CD4-positive, alpha-beta T cell treated with Interleukin-21 for 1 hour (primary cell): ENCODE measurements around the gene SERPINB6.
A peak's percentile ranks its signal among the peaks of the same experiment; 100 is the strongest.
"Not testable (repeated sequence)": the region's sequence is repeated elsewhere in the genome, so short reads cannot be mapped to it uniquely, and the experiment has no call there.

Experiments used
- DNase-seq: peaks from one replicate; pipeline ENCODE4 v3.0.0-alpha.2; 2020

SERPINB6 gene

DNA sequence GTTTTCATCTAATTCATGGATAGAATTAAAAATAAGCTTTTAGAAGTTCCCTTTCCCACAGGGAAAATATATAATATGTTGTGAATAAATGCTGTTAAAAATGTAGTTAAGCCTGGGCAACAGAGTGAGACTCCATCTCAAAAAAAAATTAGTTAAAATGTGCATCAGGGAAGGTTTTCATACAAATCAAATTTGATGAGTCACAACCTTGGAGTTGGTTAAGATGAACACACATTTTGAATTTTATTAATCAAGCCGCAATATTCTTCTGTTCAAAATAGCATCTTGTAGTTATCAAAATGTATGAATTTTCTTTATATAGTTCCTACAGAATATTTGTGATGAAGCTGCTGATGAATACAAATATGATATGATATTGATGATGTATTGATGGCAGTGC lies 37.3 kb downstream of the SERPINB6 start:
- DNase-seq = no peak

GRCh38 chr6:2932911-2933310 lies 38.5 kb downstream of the SERPINB6 start:
- DNase-seq = not testable (repeated sequence)

GRCh38 chr6:2931970-2932748 lies 39.2 kb downstream of the SERPINB6 start:
- DNase-seq = peak; percentile 90

GRCh38 chr6:2931055-2931454 lies 40.3 kb downstream of the SERPINB6 start:
- no peak for DNase-seq

- not testable (repeated sequence) for DNase-seq
These were observed 43.4 kb downstream of the SERPINB6 start for GRCh38 chr6:2927931-2928330.

- not testable (repeated sequence) for DNase-seq
These were observed 45.3 kb downstream of the SERPINB6 start for GRCh38 chr6:2925842-2926747.

DNA sequence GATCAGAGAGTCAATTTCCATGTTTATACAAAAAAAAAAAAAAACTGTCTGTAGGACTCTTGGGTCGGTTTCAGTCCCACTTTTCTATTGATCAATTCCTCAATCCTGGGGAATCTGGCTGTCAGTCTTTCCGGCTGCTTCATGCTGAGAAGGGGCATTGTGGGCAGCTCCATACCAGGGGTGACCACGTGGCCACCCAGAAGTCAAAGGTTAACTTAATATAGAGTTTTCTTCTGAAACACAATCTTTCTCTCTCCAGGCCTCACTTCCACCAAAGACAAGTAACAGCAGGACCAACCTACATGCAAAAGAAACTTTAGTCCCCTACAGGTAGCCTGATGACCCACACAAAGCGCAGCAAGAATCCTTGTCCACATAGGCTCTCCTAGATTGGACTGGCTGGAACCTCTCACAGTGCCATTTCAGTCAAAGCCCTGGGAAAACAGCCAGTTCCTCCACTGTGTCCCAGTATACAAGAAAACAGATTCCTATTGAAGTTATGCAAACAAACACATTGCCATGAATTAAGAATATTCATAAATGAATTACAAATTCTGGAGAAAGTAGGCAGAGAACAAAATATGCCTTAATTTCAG lies 49.7 kb downstream of the SERPINB6 start:
- DNase-seq = no peak

DNA sequence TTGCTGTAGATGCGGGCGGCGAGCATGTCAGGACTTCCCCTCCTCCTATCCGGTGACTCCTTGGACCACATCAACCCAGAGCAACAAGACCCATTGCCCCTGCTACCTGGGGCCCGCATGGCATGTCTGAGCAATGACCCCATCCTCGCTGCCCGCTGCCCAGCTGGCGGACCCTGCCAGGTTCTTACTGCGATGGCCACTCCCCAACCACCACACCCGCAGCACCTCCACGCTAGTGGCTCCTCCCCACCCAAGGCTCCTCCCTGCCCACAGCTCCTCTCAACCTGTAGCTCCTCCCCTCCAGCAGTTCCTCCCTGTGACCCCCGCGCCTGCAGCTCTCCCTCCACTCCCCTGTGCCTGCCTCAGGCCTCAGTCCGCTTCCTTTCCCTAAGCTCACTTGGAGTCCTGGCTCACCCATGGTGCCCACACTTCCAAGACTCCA lies 50.7 kb downstream of the SERPINB6 start:
- no peak for DNase-seq

- DNase-seq = no peak
These were observed 51.5 kb downstream of the SERPINB6 start for GRCh38 chr6:2919886-2920285.

- DNase-seq = no peak
These were observed 52.0 kb downstream of the SERPINB6 start for GRCh38 chr6:2919401-2919800.

DNA sequence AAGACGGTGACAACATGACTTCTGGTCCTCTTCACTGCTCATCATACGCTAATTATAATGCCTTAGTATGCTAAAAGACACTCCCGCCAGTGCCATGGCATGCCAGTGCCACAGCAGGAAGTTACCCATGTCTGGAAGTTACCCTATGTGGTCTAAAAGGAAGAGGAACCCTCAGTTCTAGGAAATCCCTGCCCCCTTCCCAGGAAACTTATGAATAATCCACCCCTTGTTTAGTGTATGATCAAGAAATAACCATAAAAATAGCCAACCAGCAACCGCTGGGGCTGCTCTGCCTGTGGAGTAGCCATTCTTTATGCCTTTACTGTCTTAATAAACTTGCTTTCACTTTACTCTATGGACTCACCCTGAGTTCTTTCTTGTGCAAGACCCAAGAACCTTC lies 52.4 kb downstream of the SERPINB6 start:
- peak; percentile 24 for DNase-seq

- no peak for DNase-seq
These were observed 53.4 kb downstream of the SERPINB6 start for GRCh38 chr6:2917801-2918445.

GRCh38 chr6:2917065-2917464 lies 54.3 kb downstream of the SERPINB6 start:
- no peak for DNase-seq

DNA sequence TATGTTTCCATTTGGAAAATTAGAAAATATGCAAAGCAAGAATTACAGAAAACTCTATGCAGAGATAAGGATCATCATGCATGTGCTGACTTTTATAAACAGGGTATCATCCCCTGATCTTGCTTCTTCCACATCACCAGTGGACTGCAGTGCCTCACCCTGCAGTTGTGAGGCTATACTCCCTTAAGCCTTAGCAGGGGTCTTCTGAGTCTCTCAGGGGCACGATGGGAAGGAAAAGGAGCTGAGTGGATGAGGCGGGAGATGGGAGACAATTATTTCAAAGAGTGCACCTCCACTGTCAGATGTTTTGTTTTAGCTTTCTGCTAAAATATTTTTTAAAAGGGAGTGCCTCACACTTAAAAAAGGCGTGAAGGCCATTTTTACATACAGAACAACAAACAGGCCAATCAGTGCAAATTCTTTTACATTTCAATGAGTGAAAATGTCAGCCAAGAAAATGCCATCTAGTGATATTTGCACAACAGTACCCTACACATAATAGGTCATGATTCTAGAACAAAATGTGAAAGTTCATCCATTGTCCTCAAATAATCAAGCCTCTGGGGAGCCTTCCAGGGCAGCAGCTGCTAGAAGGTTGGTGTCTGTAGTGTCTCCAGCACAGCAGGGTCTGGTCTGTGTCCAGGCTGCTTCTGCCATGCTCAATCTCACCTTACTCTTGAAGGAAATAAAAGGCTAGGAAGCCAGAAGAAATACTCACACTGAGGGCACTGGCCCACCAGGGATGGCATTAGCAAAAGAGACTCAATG lies 55.0 kb downstream of the SERPINB6 start:
- no peak for DNase-seq

DNA sequence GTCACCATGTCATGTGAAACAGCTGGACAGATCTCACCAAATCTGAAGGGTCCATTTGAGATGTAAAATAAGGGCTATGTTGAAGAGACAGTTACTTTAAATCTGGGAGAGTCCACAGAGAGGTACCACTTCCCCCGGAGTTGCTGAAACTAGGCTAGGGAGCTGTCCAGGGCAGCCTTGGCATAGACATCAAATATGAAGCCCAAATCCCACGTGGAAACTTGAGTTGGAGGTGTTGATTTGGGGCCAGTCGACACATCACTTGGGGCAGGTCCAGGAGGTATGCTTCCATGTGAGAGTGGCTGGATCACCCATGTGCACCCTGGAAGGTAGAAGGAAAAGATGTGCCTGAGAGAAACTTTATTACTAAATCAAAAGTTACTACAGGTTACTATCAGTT lies 56.2 kb downstream of the SERPINB6 start:
- no peak for DNase-seq

GRCh38 chr6:2914318-2914660 lies 57.1 kb downstream of the SERPINB6 start:
- no peak for DNase-seq

DNA sequence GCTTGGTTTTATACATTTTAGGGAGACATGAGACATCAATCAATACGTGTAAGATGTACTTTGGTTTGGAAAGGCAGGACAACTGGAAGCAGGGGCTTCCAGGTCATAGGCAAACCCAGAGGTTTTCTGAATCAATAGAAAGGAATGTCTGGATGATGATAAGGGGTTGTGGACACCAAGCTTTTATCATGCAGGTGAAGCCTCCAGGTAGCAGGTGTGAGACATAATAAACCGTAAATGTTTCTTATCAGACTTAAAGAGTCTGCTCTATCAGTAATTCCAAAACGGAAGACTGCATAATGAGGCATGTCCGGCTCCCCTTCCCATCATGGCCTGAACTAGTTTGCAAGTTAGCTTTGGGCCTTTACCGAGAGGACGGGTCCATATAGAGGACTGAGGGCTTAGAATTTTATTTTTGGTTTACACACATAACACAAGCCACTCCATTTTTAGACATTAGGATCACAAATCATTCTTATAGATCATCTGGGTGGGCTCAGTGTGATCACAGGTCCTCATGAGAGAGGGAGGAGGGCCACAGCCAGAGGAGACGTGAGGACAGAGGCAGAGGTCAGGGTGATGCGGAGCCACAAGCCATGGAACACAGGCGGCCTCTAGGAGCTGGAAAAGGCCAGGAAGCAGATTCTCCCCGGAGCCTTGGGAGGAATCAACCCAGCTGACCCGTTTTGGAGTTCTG lies 57.6 kb downstream of the SERPINB6 start:
- no peak for DNase-seq

GRCh38 chr6:2911171-2911570 lies 60.2 kb downstream of the SERPINB6 start:
- no peak for DNase-seq

DNA sequence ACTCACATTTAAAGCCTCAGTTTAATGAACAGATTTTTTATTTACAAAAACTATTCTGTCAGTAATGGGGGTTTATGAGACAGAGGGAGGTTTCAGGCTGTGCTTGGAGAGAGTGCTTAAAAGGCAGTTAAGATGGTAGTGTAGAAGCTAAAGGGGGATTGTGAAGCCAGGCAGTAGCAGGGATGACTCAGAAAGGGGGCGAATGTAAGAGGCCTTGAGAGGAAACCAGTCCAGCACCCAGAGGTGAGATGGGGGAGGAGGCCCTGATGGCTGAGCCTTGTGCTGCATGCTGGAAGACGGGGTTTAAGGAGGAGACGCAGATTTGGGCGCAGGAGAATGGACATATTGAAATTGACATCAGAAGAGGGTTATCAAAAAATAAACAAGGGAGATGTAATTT lies 61.6 kb downstream of the SERPINB6 start:
- DNase-seq = no peak

DNA sequence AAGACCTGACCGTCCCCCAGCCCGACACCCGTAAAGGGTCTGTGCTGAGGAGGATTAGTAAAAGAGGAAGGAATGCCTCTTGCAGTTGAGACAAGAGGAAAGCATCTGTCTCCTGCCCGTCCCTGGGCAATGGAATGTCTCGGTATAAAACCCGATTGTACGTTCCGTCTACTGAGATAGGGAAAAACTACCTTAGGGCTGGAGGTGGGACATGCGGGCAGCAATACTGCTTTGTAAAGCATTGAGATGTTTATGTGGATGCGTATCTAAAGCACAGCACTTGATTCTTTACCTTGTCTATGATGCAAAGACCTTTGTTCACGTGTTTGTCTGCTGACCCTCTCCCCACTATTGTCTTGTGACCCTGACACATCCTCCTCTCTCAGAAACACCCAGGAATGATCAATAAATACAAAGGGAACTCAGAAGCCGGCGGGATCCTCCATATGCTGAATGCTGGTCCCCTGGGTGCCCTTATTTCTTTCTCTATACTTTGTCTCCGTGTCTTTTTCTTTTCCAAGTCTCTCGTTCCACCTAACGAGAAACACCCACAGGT lies 62.2 kb downstream of the SERPINB6 start:
- DNase-seq = not testable (repeated sequence)

GRCh38 chr6:2908516-2908915 lies 62.9 kb downstream of the SERPINB6 start:
- DNase-seq = not testable (repeated sequence)
